PC-3 (cell line): ENCODE data around the gene SIK1.
"Not testable (repeated sequence)": the region's sequence is repeated elsewhere in the genome, so short reads cannot be mapped to it uniquely, and the experiment has no call there.

Experiments
- CTCF ChIP-seq: fragments of 300-600 bp; sonication (generic); conservative IDR thresholded peaks from 2 replicates; pipeline ENCODE4 v1.5.1; 2017; ENCODE audit warnings: antibody characterized with exemption, low read depth, mild to moderate bottlenecking, low read length
- EZH2 ChIP-seq: fragments of 300-600 bp; sonication (generic); IDR thresholded peaks from one replicate; pipeline ENCODE4 v1.6.1; 2017; ENCODE audit warnings: antibody characterized with exemption, mild to moderate bottlenecking, low read length; ENCODE audit not compliant: unreplicated experiment

- not testable (repeated sequence) for TF ChIP-seq EZH2, CTCF
Observed at GRCh38 chr21:43412020-43412788, 14.7 kb downstream of the SIK1 start.
